ENCODE measurements around the gene P4HA2. TPM values are rescaled to one million over a fixed set of nuclear protein-coding genes. Genes with fewer than 3 reads are reported as not detected.
A peak's percentile ranks its signal among the peaks of the same experiment; 100 is the strongest.

P4HA2 gene
- total RNA-seq, 3 donors from 2014 or later: 21.8 to 34.8 (median 26.2) TPM

- H3K4me1 ChIP-seq: no peaks in the 10 kb centered on the region
- no peak for TF ChIP-seq POLR2AphosphoS5 (IDR thresholded peaks at IDR 0.05)
- no peak for TF ChIP-seq CTCF (IDR thresholded peaks at IDR 0.05)
- TF ChIP-seq POLR2A (IDR thresholded peaks at IDR 0.05): no peak
- H3K9me3 ChIP-seq: no peaks in the 10 kb centered on the region
- peak in 1 of 2 donors; percentile 4 for DNase-seq (ENCODE audit: low spot score in 2 of 2)
- peaks cover 3% of the 10 kb centered on the region for H3K36me3 ChIP-seq
- no peak overlapping the region for H3K4me3 ChIP-seq
- H3K27ac ChIP-seq: no peak overlapping the region
- no peaks in the 10 kb centered on the region for H3K27me3 ChIP-seq
- intact Hi-C loops (cut with DNase I; ENCODE audit: low total_unique reads): no loop called here
Observed at GRCh38 chr5:132205385-132206125, 22.1 kb downstream of the P4HA2 start.

DNA sequence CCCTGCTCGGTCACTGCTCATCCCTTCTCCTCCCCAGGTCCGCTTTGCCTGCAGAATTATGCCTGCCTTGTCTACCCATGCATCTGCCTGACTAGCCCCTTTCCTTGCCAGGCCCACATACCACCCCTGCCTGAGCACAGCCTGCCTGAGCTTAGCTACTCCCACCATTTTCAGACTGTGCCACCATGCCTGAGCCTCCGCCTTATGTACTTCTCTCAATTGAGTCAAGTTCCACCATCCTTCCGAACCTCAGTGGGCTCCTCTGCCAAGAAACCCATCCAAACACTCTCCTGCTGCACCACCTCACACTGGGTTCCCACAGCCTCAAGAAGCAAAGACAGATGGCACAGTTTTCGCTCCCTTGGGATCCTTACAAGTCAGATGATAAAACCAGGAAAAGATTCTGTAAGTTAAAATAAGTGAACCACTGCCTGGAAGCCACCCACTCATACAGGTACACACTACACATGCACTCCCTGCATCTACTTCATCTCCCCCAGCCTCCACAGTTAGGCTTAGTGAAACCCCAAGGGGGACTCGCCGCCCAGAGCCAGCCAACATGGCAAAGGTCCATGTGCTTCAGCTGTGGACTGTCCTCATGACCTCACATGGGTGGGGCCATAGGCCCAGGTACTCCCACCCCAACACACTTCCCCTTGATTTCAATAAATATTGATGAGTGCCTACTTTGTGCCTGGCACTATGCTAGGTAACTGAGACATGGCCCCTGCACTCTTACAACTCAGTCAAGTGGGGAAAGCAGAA lies 23.1 kb downstream of the P4HA2 start:
- Histone ChIP-seq H3K27ac (no peak overlapping the region), H3K9me3 (no peaks in the 10 kb centered on the region), H3K27me3 (no peaks in the 10 kb centered on the region), H3K4me1 (no peaks in the 10 kb centered on the region), H3K36me3 (peaks cover 3% of the 10 kb centered on the region), H3K4me3 (no peak overlapping the region)
- no peak for TF ChIP-seq POLR2A (IDR thresholded peaks at IDR 0.05)
- no peak for TF ChIP-seq POLR2AphosphoS5 (IDR thresholded peaks at IDR 0.05)
- TF ChIP-seq CTCF (IDR thresholded peaks at IDR 0.05): no peak
- intact Hi-C loops (cut with DNase I; ENCODE audit: low total_unique reads): no loop called here
- DNase-seq (ENCODE audit: low spot score in 2 of 2): no peak

GRCh38 chr5:132203916-132204315 lies 23.7 kb downstream of the P4HA2 start:
- Histone ChIP-seq H3K9me3 (no peaks in the 10 kb centered on the region), H3K36me3 (peaks cover 3% of the 10 kb centered on the region), H3K27me3 (no peaks in the 10 kb centered on the region), H3K4me1 (no peaks in the 10 kb centered on the region), H3K27ac (no peak overlapping the region), H3K4me3 (no peak overlapping the region)
- intact Hi-C loops (cut with DNase I; ENCODE audit: low total_unique reads): no loop called here
- no peak for DNase-seq (ENCODE audit: low spot score in 2 of 2)
- TF ChIP-seq CTCF (IDR thresholded peaks at IDR 0.05): no peak
- no peak for TF ChIP-seq POLR2A (IDR thresholded peaks at IDR 0.05)
- TF ChIP-seq POLR2AphosphoS5 (IDR thresholded peaks at IDR 0.05): no peak

DNA sequence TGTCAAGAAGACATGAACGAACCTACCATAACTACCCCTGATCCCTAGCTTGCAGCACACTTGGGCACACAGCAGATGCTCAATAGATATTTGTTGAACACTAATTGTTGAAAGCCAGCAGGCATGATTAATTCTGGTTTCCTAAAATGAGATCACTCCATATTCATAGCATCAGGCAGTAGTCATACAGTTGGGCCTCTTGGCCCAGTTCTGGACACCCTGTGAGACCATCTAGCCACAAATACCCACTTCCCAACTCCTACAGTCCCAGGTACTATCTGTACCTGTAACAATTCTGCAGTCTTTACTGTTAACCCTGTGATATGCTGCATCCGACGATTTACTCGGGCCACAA lies 24.2 kb downstream of the P4HA2 start:
- no peaks in the 10 kb centered on the region for H3K27me3 ChIP-seq
- no peaks in the 10 kb centered on the region for H3K9me3 ChIP-seq
- peaks cover 3% of the 10 kb centered on the region for H3K36me3 ChIP-seq
- H3K4me3 ChIP-seq: no peak overlapping the region
- TF ChIP-seq POLR2AphosphoS5 (IDR thresholded peaks at IDR 0.05): no peak
- no peak for TF ChIP-seq CTCF (IDR thresholded peaks at IDR 0.05)
- TF ChIP-seq POLR2A (IDR thresholded peaks at IDR 0.05): no peak
- DNase-seq (ENCODE audit: low spot score in 2 of 2): no peak
- H3K27ac ChIP-seq: no peak overlapping the region
- H3K4me1 ChIP-seq: no peaks in the 10 kb centered on the region
- intact Hi-C loops (cut with DNase I; ENCODE audit: low total_unique reads): no loop called here
